Esophagus squamous epithelium (tissue), 4 donors: ENCODE results near the gene ATM.

ENCODE experiments used
- CTCF ChIP-seq, 6 experiments: fragments of 450-650 bp in 4 of 6; fragments of 200-600 bp in 2 of 6; sonication (generic) in 2 of 6; IDR thresholded peaks; one replicate each; pipeline ENCODE4 v1.5.1; 2016 to 2019; ENCODE audit warnings: antibody characterized with exemption in 6 of 6, mild to moderate bottlenecking in 4 of 6, moderate library complexity in 4 of 6
- POLR2A ChIP-seq, 4 donors: fragments of 450-650 bp; IDR thresholded peaks; one replicate each; pipeline ENCODE4 v1.6.1; 2017; ENCODE audit warnings: antibody characterized with exemption in 4 of 4, mild to moderate bottlenecking in 4 of 4, moderate library complexity in 3 of 4

GRCh38 chr11:108414958-108415357 is 192.1 kb downstream of the ATM start:
- TF ChIP-seq POLR2A (IDR thresholded peaks at IDR 0.05): no peak
- no peak for TF ChIP-seq CTCF (IDR thresholded peaks at IDR 0.05)
